Liver (tissue), 3 donors: ENCODE measurements around the gene ECE1.

ENCODE experiments used
- ATF3 ChIP-seq: IDR thresholded peaks from 2 replicates; pipeline ENCODE4 v1.6.1; 2016; ENCODE audit warnings: antibody characterized with exemption
- CTCF ChIP-seq: fragments of 150-350 bp; IDR thresholded peaks from 2 replicates; pipeline ENCODE4 v1.5.1; 2017; ENCODE audit warnings: improper control_type of control experiment, low read depth, low read length; ENCODE audit not compliant: missing input control
- EGR1 ChIP-seq, 2 donors: IDR thresholded peaks; 2 replicates each; pipeline ENCODE4 v1.6.1; 2016 to 2018; ENCODE audit warnings: antibody characterized with exemption in 2 of 2, low read depth in 2 of 2
- FOXA1 ChIP-seq: IDR thresholded peaks from 2 replicates; pipeline ENCODE4 v1.6.1; 2016; ENCODE audit warnings: antibody characterized with exemption
- GABPA ChIP-seq, 2 donors: IDR thresholded peaks in 1 of 2; conservative IDR thresholded peaks in 1 of 2; 2 replicates each; pipeline ENCODE4 v1.6.1; 2016; ENCODE audit warnings: antibody characterized with exemption in 2 of 2, mild to moderate bottlenecking in 1 of 2, moderate library complexity in 1 of 2
- HNF4A ChIP-seq, 2 donors: conservative IDR thresholded peaks; 2 replicates each; pipeline ENCODE4 v1.6.1; 2016; ENCODE audit warnings: antibody characterized with exemption in 2 of 2, mild to moderate bottlenecking in 2 of 2
- JUND ChIP-seq, 2 donors: IDR thresholded peaks; 2 replicates each; pipeline ENCODE4 v1.6.1; 2016; ENCODE audit warnings: antibody characterized with exemption in 2 of 2
- MAX ChIP-seq: IDR thresholded peaks from 2 replicates; pipeline ENCODE4 v1.6.1; 2016; ENCODE audit warnings: antibody characterized with exemption
- RAD21 ChIP-seq, 2 donors: IDR thresholded peaks; 2 replicates each; pipeline ENCODE4 v1.6.1; 2016; ENCODE audit warnings: antibody characterized with exemption in 2 of 2, mild to moderate bottlenecking in 2 of 2
- REST ChIP-seq: IDR thresholded peaks from 2 replicates; pipeline ENCODE4 v1.6.1; 2016; ENCODE audit warnings: antibody characterized with exemption, mild to moderate bottlenecking
- RXRA ChIP-seq, 2 donors: IDR thresholded peaks; 2 replicates each; pipeline ENCODE4 v1.6.1; 2017 to 2018; ENCODE audit warnings: antibody characterized with exemption in 2 of 2, mild to moderate bottlenecking in 1 of 2
- SP1 ChIP-seq: IDR thresholded peaks from 2 replicates; pipeline ENCODE4 v1.6.1; 2018; ENCODE audit warnings: antibody characterized with exemption, mild to moderate bottlenecking
- TAF1 ChIP-seq: conservative IDR thresholded peaks from 2 replicates; pipeline ENCODE4 v1.6.1; 2016; ENCODE audit warnings: antibody characterized with exemption, mild to moderate bottlenecking
- YY1 ChIP-seq: IDR thresholded peaks from 2 replicates; pipeline ENCODE4 v1.6.1; 2016; ENCODE audit warnings: antibody characterized with exemption, mild to moderate bottlenecking
- donor health status: healthy.
- donor health status: healthy.

GRCh38 chr1:21245688-21246229 is 44.5 kb downstream of the ECE1 start:
- no peak for TF ChIP-seq CTCF
- TF ChIP-seq RAD21 (IDR thresholded peaks at IDR 0.05) = no peak
- TF ChIP-seq ATF3 = no peak
- no peak for TF ChIP-seq REST
- TF ChIP-seq YY1 = no peak
- TF ChIP-seq RXRA (IDR thresholded peaks at IDR 0.05) = no peak
- no peak for TF ChIP-seq FOXA1
- TF ChIP-seq GABPA (IDR thresholded peaks at IDR 0.05 in 1 of 2, conservative IDR thresholded peaks at IDR 0.05 in 1 of 2) = no peak
- TF ChIP-seq TAF1 = no peak
- TF ChIP-seq HNF4A (conservative IDR thresholded peaks at IDR 0.05) = no peak
- no peak for TF ChIP-seq JUND (IDR thresholded peaks at IDR 0.05)
- TF ChIP-seq MAX = no peak
- no peak for TF ChIP-seq SP1
- TF ChIP-seq EGR1 (IDR thresholded peaks at IDR 0.05; ENCODE audit: low read depth in 2 of 2) = no peak
